Loucy (cell line): ENCODE measurements around the gene LYZ.

Experiments
- H2AFZ ChIP-seq: fragments of 200-600 bp; sonication (generic); 2 replicates; pipeline ENCODE4 v1.6.0; 2016; ENCODE audit warnings: antibody characterized with exemption, mild to moderate bottlenecking, low read length, moderate library complexity
- H3F3A ChIP-seq: fragments of 200-600 bp; 2 replicates; pipeline ENCODE4 v1.6.0; 2016; ENCODE audit warnings: antibody characterized with exemption, low read depth, mild to moderate bottlenecking
- H3K27me3 ChIP-seq: fragments of 200-600 bp; sonication (generic); 2 replicates; pipeline ENCODE4 v1.6.1; 2014; ENCODE audit warnings: low read length, mild to moderate bottlenecking; ENCODE audit not compliant: insufficient read depth, poor library complexity, severe bottlenecking
- H3K36me3 ChIP-seq: fragments of 200-600 bp; sonication (generic); 2 replicates; pipeline ENCODE4 v1.6.1; 2016; ENCODE audit warnings: low read length; ENCODE audit not compliant: insufficient read depth
- H3K4me1 ChIP-seq: fragments of 200-600 bp; sonication (generic); 2 replicates; pipeline ENCODE4 v1.5.1; 2014; ENCODE audit warnings: low read length, mild to moderate bottlenecking; ENCODE audit not compliant: insufficient read depth, poor library complexity, severe bottlenecking
- H3K4me2 ChIP-seq: fragments of 200-600 bp; sonication (generic); 2 replicates; pipeline ENCODE4 v1.6.0; 2014; ENCODE audit warnings: antibody characterized with exemption, low read length, low read depth, mild to moderate bottlenecking; ENCODE audit not compliant: poor library complexity, severe bottlenecking
- H3K4me3 ChIP-seq: fragments of 200-600 bp; sonication (generic); 2 replicates; pipeline ENCODE4 v1.5.1; 2014; ENCODE audit warnings: low read length, mild to moderate bottlenecking, mixed read lengths; ENCODE audit not compliant: poor library complexity, severe bottlenecking
- H3K79me2 ChIP-seq: fragments of 200-600 bp; sonication (generic); 2 replicates; pipeline ENCODE4 v1.6.1; 2014; ENCODE audit warnings: low read length; ENCODE audit not compliant: insufficient read depth
- H3K9ac ChIP-seq: fragments of 200-600 bp; sonication (generic); 2 replicates; pipeline ENCODE4 v1.6.0; 2014; ENCODE audit warnings: mild to moderate bottlenecking, low read depth, low read length, moderate library complexity; ENCODE audit not compliant: poor library complexity, severe bottlenecking
- H3K9me2 ChIP-seq: fragments of 200-600 bp; sonication (generic); replicated peaks from 2 replicates; pipeline ENCODE4 v1.6.1; 2016; ENCODE audit warnings: low read depth, low read length, mixed read lengths
- H3K9me3 ChIP-seq: fragments of 200-600 bp; sonication (generic); 2 replicates; pipeline ENCODE4 v1.6.1; 2014; ENCODE audit warnings: mild to moderate bottlenecking, antibody characterized with exemption, low read length, low read depth; ENCODE audit not compliant: insufficient read depth
- H4K20me1 ChIP-seq: fragments of 200-600 bp; sonication (generic); 2 replicates; pipeline ENCODE4 v1.6.0; 2014; ENCODE audit warnings: antibody characterized with exemption, low read length, mild to moderate bottlenecking; ENCODE audit not compliant: insufficient read depth, poor library complexity, severe bottlenecking
- CTCF ChIP-seq: fragments of 200-600 bp; sonication (generic); conservative IDR thresholded peaks from 2 replicates; pipeline ENCODE4 v1.5.1; 2014; ENCODE audit warnings: mild to moderate bottlenecking, antibody characterized with exemption, low read length
- EZH2phosphoT487 ChIP-seq: fragments of 200-600 bp; IDR thresholded peaks from 2 replicates; pipeline ENCODE4 v1.6.1; 2018; ENCODE audit warnings: antibody characterized with exemption, mild to moderate bottlenecking, moderate library complexity, borderline replicate concordance

LYZ gene

GRCh38 chr12:69396963-69397362 is 48.8 kb downstream of the LYZ start:
- Histone ChIP-seq H3K9ac (no peak overlapping the region), H3K36me3 (peaks cover 35% of the 10 kb centered on the region; the same call in 1 of the 2 replicates)
- TF ChIP-seq CTCF (no peak), EZH2phosphoT487 (no peak)

GRCh38 chr12:69397978-69398377 is 49.8 kb downstream of the LYZ start:
- Histone ChIP-seq H3K9me3 (no peaks in the 10 kb centered on the region; the same call in 1 of the 2 replicates), H3K4me3 (no peak overlapping the region), H3K79me2 (no peaks in the 10 kb centered on the region), H3K27me3 (no peaks in the 10 kb centered on the region), H3K9me2 (no peaks in the 10 kb centered on the region), H4K20me1 (no peaks in the 10 kb centered on the region), H3K9ac (no peak overlapping the region), H3F3A (no peaks in the 10 kb centered on the region), H2AFZ (no peak overlapping the region), H3K4me1 (no peaks in the 10 kb centered on the region), H3K4me2 (no peak overlapping the region), H3K36me3 (peaks cover 25% of the 10 kb centered on the region; the same call in 1 of the 2 replicates)
- TF ChIP-seq CTCF (no peak), EZH2phosphoT487 (no peak)

More at GRCh38 chr12:69396963-69397362, 48.8 kb downstream of the LYZ start:
- no peaks in the 10 kb centered on the region; the same call in 1 of the 2 replicates for H3K9me3 ChIP-seq
- H3K79me2 ChIP-seq = no peaks in the 10 kb centered on the region
- H3K4me2 ChIP-seq = no peak overlapping the region
- no peaks in the 10 kb centered on the region for H3F3A ChIP-seq
- H2AFZ ChIP-seq = no peak overlapping the region
- H3K27me3 ChIP-seq = no peaks in the 10 kb centered on the region
- H3K4me1 ChIP-seq = no peaks in the 10 kb centered on the region
- no peaks in the 10 kb centered on the region for H4K20me1 ChIP-seq
- no peak overlapping the region for H3K4me3 ChIP-seq
- no peaks in the 10 kb centered on the region for H3K9me2 ChIP-seq

- H3F3A ChIP-seq = no peaks in the 10 kb centered on the region
- no peak overlapping the region for H3K4me2 ChIP-seq
- no peaks in the 10 kb centered on the region for H3K4me1 ChIP-seq
- H3K36me3 ChIP-seq = peaks cover 11% of the 10 kb centered on the region; the same call in 1 of the 2 replicates
- no peak overlapping the region for H3K9ac ChIP-seq
- no peak overlapping the region for H3K4me3 ChIP-seq
- H3K9me2 ChIP-seq = no peaks in the 10 kb centered on the region
- H4K20me1 ChIP-seq = no peaks in the 10 kb centered on the region
- H3K9me3 ChIP-seq = no peaks in the 10 kb centered on the region; the same call in 1 of the 2 replicates
- H3K27me3 ChIP-seq = no peaks in the 10 kb centered on the region
- TF ChIP-seq EZH2phosphoT487 = no peak
- no peak for TF ChIP-seq CTCF
- no peaks in the 10 kb centered on the region for H3K79me2 ChIP-seq
- no peak overlapping the region for H2AFZ ChIP-seq
These were observed 53.8 kb downstream of the LYZ start for GRCh38 chr12:69401940-69402339.
